Mammary epithelial cell (primary cell): ENCODE data around the gene CREB3L2.

Experiments
- EZH2 ChIP-seq: IDR thresholded peaks from 2 replicates; pipeline ENCODE4 v1.6.1; 2012; ENCODE audit warnings: low read length, inconsistent platforms, borderline replicate concordance
- TF ChIP-seq, protein P1 (sequence below), 2 donors: IDR thresholded peaks in 1 of 2; conservative IDR thresholded peaks in 1 of 2; 2 replicates each; pipeline ENCODE4 v1.5.1; 2011 to 2012; ENCODE audit warnings: inconsistent platforms in 2 of 2, low read length in 2 of 2, mild to moderate bottlenecking in 2 of 2, control low read depth in 1 of 2, low read depth in 1 of 2; ENCODE audit not compliant: insufficient read depth in 1 of 2; ENCODE audit errors: extremely low read depth in 1 of 2

DNA sequence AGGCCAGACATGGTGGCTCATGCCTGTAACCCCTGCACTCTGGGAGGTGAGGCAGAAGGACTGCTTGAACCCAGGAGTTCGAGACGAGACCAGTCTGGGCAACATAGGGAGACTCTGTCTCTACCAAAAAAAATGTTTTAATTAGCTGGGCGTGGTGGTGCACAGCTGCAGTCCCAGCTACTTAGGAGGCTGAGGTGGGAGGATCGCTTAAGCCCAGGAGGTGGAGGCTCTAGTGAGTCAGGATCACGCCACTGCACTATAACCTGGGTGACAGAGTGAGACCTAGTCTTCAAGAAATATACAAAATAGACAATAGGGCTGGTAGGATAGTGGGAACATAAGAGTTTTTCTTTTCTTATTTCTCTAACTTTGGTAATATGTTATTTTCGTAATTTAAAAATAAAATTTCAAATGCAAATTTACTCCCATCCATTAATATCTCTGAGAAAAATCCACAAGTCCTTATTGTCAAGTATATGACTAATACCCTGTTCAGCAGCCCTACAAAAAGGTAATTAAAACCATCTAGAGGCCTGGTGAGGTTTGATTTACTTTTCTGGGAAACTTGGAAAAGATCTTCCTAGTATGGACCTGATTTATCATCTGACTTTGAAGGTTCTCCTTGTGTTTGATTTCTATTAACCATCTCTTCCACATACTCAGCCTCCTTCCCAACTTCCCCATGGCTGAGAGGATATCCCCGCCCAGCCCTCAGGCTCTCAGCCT lies 50.0 kb downstream of the CREB3L2 start:
- TF ChIP-seq, protein P1, sequence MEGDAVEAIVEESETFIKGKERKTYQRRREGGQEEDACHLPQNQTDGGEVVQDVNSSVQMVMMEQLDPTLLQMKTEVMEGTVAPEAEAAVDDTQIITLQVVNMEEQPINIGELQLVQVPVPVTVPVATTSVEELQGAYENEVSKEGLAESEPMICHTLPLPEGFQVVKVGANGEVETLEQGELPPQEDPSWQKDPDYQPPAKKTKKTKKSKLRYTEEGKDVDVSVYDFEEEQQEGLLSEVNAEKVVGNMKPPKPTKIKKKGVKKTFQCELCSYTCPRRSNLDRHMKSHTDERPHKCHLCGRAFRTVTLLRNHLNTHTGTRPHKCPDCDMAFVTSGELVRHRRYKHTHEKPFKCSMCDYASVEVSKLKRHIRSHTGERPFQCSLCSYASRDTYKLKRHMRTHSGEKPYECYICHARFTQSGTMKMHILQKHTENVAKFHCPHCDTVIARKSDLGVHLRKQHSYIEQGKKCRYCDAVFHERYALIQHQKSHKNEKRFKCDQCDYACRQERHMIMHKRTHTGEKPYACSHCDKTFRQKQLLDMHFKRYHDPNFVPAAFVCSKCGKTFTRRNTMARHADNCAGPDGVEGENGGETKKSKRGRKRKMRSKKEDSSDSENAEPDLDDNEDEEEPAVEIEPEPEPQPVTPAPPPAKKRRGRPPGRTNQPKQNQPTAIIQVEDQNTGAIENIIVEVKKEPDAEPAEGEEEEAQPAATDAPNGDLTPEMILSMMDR (conservative IDR thresholded peaks at IDR 0.05 in 1 of 2, IDR thresholded peaks at IDR 0.05 in 1 of 2; ENCODE audit: extremely low read depth in 1 of 2, insufficient read depth in 1 of 2, low read depth in 1 of 2, low read length in 2 of 2), result no peak
- no peak for TF ChIP-seq EZH2
